ENCODE data around the gene AQP3. TPM values are rescaled to one million over a fixed set of nuclear protein-coding genes. Genes with fewer than 3 reads are reported as not detected.

The AQP3 gene
- total and polyA plus RNA-seq, 2 of the 13 experiments (the other 11 are each of a cell fraction or from before 2014, with no cell fraction given) = 1.4 to 5.5 TPM

- in situ Hi-C loops (cut with HindIII; ENCODE audit: extremely low pct_ligation_motif_present, low pct_unique_long_range_greater_than_20kb) (loop anchor here (10.0 kb wide), 2 partner anchors 94 to 174 kb away; partner anchors contain the start of gene NFX1), intact Hi-C loops (cut with micrococcal nuclease; ENCODE audit: unreplicated experiment) (loop anchor here (5.0 kb wide), 1 partner anchor 52 kb away; no protein-coding TSS in a partner anchor)
- Histone ChIP-seq H3K9ac (ENCODE audit: insufficient read depth, low read depth, low read length) (no peak overlapping the region), H3K36me3 (replicated peaks in 1 of 2; ENCODE audit: control insufficient read depth in 1 of 2, insufficient read depth in 2 of 2, low read length in 2 of 2) (peaks cover 41 to 71% of the 10 kb centered on the region in 2 experiments), H2AFZ (ENCODE audit: low read length) (no peak overlapping the region), H3K79me2 (ENCODE audit: insufficient read depth, low read length) (peaks cover 18% of the 10 kb centered on the region), H3K4me3 (replicated peaks in 1 of 3; ENCODE audit: insufficient read depth in 1 of 3, low read depth in 2 of 3, low read length in 3 of 3) (no peak overlapping the region), H3K4me1 (ENCODE audit: insufficient read depth, low read length) (peaks cover 25% of the 10 kb centered on the region), H3K27ac (ENCODE audit: extremely low read length, insufficient read depth, low read length) (no peak overlapping the region), H3K27me3 (ENCODE audit: control insufficient read depth in 1 of 2, insufficient read depth in 2 of 2, low read length in 2 of 2) (no peaks in the 10 kb centered on the region; a peak in 1 of 5 replicates), H4K20me1 (ENCODE audit: insufficient read depth, low read length) (no peaks in the 10 kb centered on the region), H3K9me3 (ENCODE audit: low read length) (no peaks in the 10 kb centered on the region), H3K4me2 (ENCODE audit: low read depth, low read length) (no peak overlapping the region)
- ATAC-seq = no peak
- CTCF ChIA-PET (ENCODE audit: low intra/inter-chr PET ratio, low total read pairs) = no interaction called here
- TF ChIP-seq HNRNPH1 (optimal IDR thresholded peaks at IDR 0.05; ENCODE audit: low read depth, low read length) = no peak
- TF ChIP-seq AGO2 (optimal IDR thresholded peaks at IDR 0.05; ENCODE audit: low read depth, low read length) = peak; percentile 13
- FAIRE-seq = no peak
- POLR2A ChIA-PET = no interaction called here
- BruUV-seq (replicated peaks) = no TSS peak
- 97% methylated on average over 18 of the region's 21 CpGs for WGBS (ENCODE audit: low lambda C conversion rate)
- no peak for DNase-seq (ENCODE audit: low spot score)
Observed at GRCh38 chr9:33468797-33469621, 21.6 kb upstream of the AQP3 start.

- no peak for FAIRE-seq
- Histone ChIP-seq H3K4me3 (replicated peaks in 1 of 3; ENCODE audit: insufficient read depth in 1 of 3, low read depth in 2 of 3, low read length in 3 of 3) (no peak overlapping the region), H3K27me3 (ENCODE audit: control insufficient read depth in 1 of 2, insufficient read depth in 2 of 2, low read length in 2 of 2) (no peaks in the 10 kb centered on the region; a peak in 1 of 5 replicates), H3K36me3 (replicated peaks in 1 of 2; ENCODE audit: control insufficient read depth in 1 of 2, insufficient read depth in 2 of 2, low read length in 2 of 2) (peaks cover 46 to 79% of the 10 kb centered on the region in 2 experiments), H3K4me1 (ENCODE audit: insufficient read depth, low read length) (peaks cover 25% of the 10 kb centered on the region), H4K20me1 (ENCODE audit: insufficient read depth, low read length) (no peaks in the 10 kb centered on the region), H3K4me2 (ENCODE audit: low read depth, low read length) (no peak overlapping the region), H3K9me3 (ENCODE audit: low read length) (no peaks in the 10 kb centered on the region), H3K27ac (ENCODE audit: extremely low read length, insufficient read depth, low read length) (no peak overlapping the region), H3K9ac (ENCODE audit: insufficient read depth, low read depth, low read length) (no peak overlapping the region), H3K79me2 (ENCODE audit: insufficient read depth, low read length) (peaks cover 14% of the 10 kb centered on the region), H2AFZ (ENCODE audit: low read length) (no peak overlapping the region)
- in situ Hi-C loops (cut with HindIII; ENCODE audit: extremely low pct_ligation_motif_present, low pct_unique_long_range_greater_than_20kb) (loop anchor here (10.0 kb wide), 2 partner anchors 93 to 173 kb away; partner anchors contain the start of gene NFX1), intact Hi-C loops (cut with micrococcal nuclease; ENCODE audit: unreplicated experiment) (loop anchor here (5.0 kb wide), 1 partner anchor 51 kb away; no protein-coding TSS in a partner anchor)
- CTCF ChIA-PET (ENCODE audit: low intra/inter-chr PET ratio, low total read pairs) = no interaction called here
- no peak for DNase-seq (ENCODE audit: low spot score)
- ATAC-seq = no peak
- POLR2A ChIA-PET = interaction anchor here (2.2 kb wide), 1 partner anchor 65 kb away, joined by 10 read pairs; no protein-coding TSS in a partner anchor
- no TSS peak for BruUV-seq (replicated peaks)
- 73% methylated on average over 4 of the region's 4 CpGs for WGBS (ENCODE audit: low lambda C conversion rate)
- TF ChIP-seq NAIF1 (CRISPR knock-in tag; IDR thresholded peaks at IDR 0.05; ENCODE audit: borderline replicate concordance) (no peak), ZNF678 (CRISPR knock-in tag; IDR thresholded peaks at IDR 0.05) (no peak), RXRB (CRISPR knock-in tag; IDR thresholded peaks at IDR 0.05; ENCODE audit: borderline replicate concordance) (no peak), NRL (CRISPR knock-in tag; IDR thresholded peaks at IDR 0.05; ENCODE audit: borderline replicate concordance) (no peak), USF2 (IDR thresholded peaks at IDR 0.05; ENCODE audit: low read depth, low read length) (no peak), USF2 (CRISPR knock-in tag; IDR thresholded peaks at IDR 0.05; ENCODE audit: borderline replicate concordance) (no peak), SALL2 (CRISPR knock-in tag; IDR thresholded peaks at IDR 0.05) (no peak), ZBTB8A (CRISPR knock-in tag; IDR thresholded peaks at IDR 0.05; ENCODE audit: borderline replicate concordance, low read depth) (no peak), RBM39 (IDR thresholded peaks at IDR 0.05; ENCODE audit: low read depth, low read length, poor library complexity, severe bottlenecking) (no peak), ZSCAN29 (CRISPR knock-in tag; conservative IDR thresholded peaks at IDR 0.05) (no peak), ELF1 (CRISPR knock-in tag; IDR thresholded peaks at IDR 0.05) (no peak), ZNF20 (CRISPR knock-in tag; IDR thresholded peaks at IDR 0.05) (no peak), ARHGAP35 (CRISPR knock-in tag; IDR thresholded peaks at IDR 0.05; ENCODE audit: borderline replicate concordance) (no peak)
Observed at GRCh38 chr9:33468215-33468730, 20.9 kb upstream of the AQP3 start.

Data from HepG2 (cell line).